Mesangial cell (primary cell): ENCODE data around the gene STX16. TPM values are rescaled to one million over a fixed set of nuclear protein-coding genes. Genes with fewer than 3 reads are reported as not detected.

Experiments used
- total RNA-seq: library from RNA; depleted of rRNA; stranded (reverse); fragments of >200 nt; gene quantifications from 2 replicates; pipeline ENCODE4 v1.2.3, GENCODE V29; 2015

STX16 gene, protein sequence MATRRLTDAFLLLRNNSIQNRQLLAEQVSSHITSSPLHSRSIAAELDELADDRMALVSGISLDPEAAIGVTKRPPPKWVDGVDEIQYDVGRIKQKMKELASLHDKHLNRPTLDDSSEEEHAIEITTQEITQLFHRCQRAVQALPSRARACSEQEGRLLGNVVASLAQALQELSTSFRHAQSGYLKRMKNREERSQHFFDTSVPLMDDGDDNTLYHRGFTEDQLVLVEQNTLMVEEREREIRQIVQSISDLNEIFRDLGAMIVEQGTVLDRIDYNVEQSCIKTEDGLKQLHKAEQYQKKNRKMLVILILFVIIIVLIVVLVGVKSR
- total RNA-seq, result 22.2 and 27.8 TPM in 2 replicates

GRCh38 chr20:58650776-58651558 is at the start of gene STX16:
Gene STX16, plus strand, starts transcription at chr20:58651283. Its CDS starts 724 bp downstream, at chr20:58652007.

DNA sequence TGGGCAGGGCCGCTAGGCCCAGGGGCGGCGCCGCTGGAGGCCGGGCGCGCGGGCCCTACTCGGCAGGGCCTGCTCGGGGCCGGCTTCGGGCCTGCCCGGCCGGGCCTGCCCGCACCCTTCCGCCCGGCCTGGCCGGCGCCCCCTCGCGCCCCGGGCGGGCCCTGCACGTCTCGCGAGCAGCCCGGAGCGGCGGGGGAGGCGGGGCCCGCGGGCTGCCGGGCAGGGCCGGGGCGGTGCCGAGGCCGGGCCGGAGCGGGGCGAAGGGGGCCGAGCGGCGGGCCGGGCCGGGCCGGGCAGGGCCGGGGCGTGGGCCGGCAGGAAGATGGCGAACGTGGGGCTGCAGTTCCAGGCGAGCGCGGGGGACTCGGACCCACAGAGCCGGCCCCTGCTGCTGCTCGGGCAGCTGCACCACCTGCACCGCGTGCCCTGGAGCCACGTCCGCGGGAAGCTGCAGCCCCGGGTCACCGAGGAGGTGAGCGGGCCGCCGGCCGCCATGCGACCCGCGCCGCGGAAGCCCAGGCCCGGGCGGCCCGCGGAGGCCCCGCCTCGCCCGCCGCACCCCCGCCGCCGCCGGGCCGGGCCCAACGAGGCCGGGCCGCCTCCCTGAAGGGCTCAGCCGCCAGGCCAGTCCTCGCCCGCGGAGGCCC is 41.6 kb downstream of the STX16 start, which contains the start of gene NPEPL1:
Gene NPEPL1, plus strand, starts transcription at position 222 of the 647 bp plus-strand sequence. Its CDS starts 101 bp downstream, at position 323.

Other genes with a start within 250 kb of the STX16 start
- 8.0 and 27.9 TPM in 2 replicates for gene APCDD1L, start 135.9 kb upstream of the STX16 start, total RNA-seq
- 22.0 and 48.4 TPM in 2 replicates for gene NPEPL1, start 41.5 kb downstream of the STX16 start, total RNA-seq
- gene GNAS-AS1, start 199.6 kb downstream of the STX16 start, total RNA-seq, result 0.63 and 1.3 TPM in 2 replicates
- 631 and 974 TPM in 2 replicates for gene GNAS, start 201.4 kb downstream of the STX16 start, total RNA-seq